Measurements from ENCODE around the gene ABCC3. TPM values are rescaled to one million over a fixed set of nuclear protein-coding genes. Genes with fewer than 3 reads are reported as not detected.
A peak's percentile ranks its signal among the peaks of the same experiment; 100 is the strongest.

Gene ABCC3
- total and polyA plus RNA-seq, 9 of the 15 experiments (the other 6 are each of a cell fraction or from before 2014, with no cell fraction given) = 0.03 to 1.6 (median 0.42) TPM; not detected in 5

DNA sequence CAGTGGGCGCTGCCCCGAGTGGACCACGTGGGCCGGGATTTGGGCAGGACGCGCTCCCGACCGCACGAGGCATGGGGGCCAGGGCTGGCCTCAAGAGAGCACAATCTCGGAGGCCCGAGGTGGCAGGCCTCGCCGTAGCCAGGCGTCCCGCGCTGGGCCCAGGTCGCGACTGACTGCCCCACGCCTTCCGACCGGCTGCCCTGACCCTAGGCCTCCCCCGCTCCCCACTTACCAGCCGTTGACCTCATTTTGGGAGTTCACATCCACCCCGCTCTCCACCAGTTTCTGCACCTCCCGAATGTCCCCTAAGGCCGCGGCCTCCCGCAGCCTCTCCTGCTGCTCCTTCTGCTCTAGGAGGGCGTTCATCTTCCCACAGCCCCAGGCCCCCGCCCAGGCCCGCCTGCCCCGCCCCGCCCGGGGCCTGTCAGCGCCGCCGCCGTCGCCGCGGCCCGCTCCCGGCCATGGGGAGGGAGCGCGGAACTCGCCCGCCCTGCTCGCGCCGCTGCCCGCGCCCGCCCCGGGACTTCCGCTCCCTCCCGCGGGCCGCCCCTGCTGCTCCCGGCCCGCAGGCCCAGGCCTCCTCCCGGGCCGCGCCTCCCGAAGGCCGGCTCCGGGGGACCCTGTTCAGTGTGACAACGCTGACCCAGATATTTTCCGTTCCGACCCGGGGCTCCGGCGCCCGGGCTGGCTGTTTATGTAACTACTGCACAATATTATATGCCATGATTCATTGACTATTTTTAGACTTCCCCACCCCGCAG is 72.8 kb downstream of the ABCC3 start, which contains the start of gene ANKRD40 (continued):
- TF ChIP-seq, protein P1, sequence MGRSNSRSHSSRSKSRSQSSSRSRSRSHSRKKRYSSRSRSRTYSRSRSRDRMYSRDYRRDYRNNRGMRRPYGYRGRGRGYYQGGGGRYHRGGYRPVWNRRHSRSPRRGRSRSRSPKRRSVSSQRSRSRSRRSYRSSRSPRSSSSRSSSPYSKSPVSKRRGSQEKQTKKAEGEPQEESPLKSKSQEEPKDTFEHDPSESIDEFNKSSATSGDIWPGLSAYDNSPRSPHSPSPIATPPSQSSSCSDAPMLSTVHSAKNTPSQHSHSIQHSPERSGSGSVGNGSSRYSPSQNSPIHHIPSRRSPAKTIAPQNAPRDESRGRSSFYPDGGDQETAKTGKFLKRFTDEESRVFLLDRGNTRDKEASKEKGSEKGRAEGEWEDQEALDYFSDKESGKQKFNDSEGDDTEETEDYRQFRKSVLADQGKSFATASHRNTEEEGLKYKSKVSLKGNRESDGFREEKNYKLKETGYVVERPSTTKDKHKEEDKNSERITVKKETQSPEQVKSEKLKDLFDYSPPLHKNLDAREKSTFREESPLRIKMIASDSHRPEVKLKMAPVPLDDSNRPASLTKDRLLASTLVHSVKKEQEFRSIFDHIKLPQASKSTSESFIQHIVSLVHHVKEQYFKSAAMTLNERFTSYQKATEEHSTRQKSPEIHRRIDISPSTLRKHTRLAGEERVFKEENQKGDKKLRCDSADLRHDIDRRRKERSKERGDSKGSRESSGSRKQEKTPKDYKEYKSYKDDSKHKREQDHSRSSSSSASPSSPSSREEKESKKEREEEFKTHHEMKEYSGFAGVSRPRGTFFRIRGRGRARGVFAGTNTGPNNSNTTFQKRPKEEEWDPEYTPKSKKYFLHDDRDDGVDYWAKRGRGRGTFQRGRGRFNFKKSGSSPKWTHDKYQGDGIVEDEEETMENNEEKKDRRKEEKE (IDR thresholded peaks at IDR 0.05; ENCODE audit: borderline replicate concordance in 1 of 2, control insufficient read depth in 1 of 2, low read depth in 2 of 2, low read length in 1 of 2) = peak in 1 of 2 experiments; percentile 98; a peak in 2 of 4 replicates
- TF ChIP-seq GATAD2B (IDR thresholded peaks at IDR 0.05; ENCODE audit: borderline replicate concordance) (peak; percentile 95), JUND (IDR thresholded peaks at IDR 0.05; ENCODE audit: borderline replicate concordance, low read depth, low read length) (peak; percentile 90), JUND (tag; IDR thresholded peaks at IDR 0.05; ENCODE audit: borderline replicate concordance, low read depth, low read length) (peak; percentile 84; the same call in 2 of the 3 replicates), ZNF766 (CRISPR knock-in tag; conservative IDR thresholded peaks at IDR 0.05) (0 out of 2 replicates have a peak, but pooled peaks have one; percentile 63), POLR2B (IDR thresholded peaks at IDR 0.05; ENCODE audit: low read depth, partially characterized antibody) (no peak), KLF13 (tag; IDR thresholded peaks at IDR 0.05; ENCODE audit: borderline replicate concordance, low read depth) (peak; percentile 52; the same call in 1 of the 2 replicates), FOSL1 (tag; conservative IDR thresholded peaks at IDR 0.05) (peak; percentile 93), BCL6 (CRISPR knock-in tag; IDR thresholded peaks at IDR 0.05) (no peak), ZNF174 (CRISPR knock-in tag; IDR thresholded peaks at IDR 0.05) (no peak), ZNF583 (CRISPR knock-in tag; IDR thresholded peaks at IDR 0.05) (peak; percentile 62; the same call in 1 of the 2 replicates), MEIS2 (IDR thresholded peaks at IDR 0.05; ENCODE audit: partially characterized antibody) (peak; percentile 10), NFRKB (IDR thresholded peaks at IDR 0.05; ENCODE audit: low read depth) (peak; percentile 4; the same call in 1 of the 2 replicates), CBFA2T2 (conservative IDR thresholded peaks at IDR 0.05) (0 out of 2 replicates have a peak, but pooled peaks have one; percentile 17), ARID1B (IDR thresholded peaks at IDR 0.05) (no peak; the same call in 1 of the 2 replicates), RBBP5 (IDR thresholded peaks at IDR 0.05; ENCODE audit: borderline replicate concordance, insufficient read depth, low read length, poor library complexity, severe bottlenecking) (peak; percentile 90), CXXC5 (CRISPR knock-in tag; IDR thresholded peaks at IDR 0.05) (peak; percentile 86), CHD4 (IDR thresholded peaks at IDR 0.05; ENCODE audit: insufficient read depth, insufficient replicate concordance, low read depth, low read length, poor library complexity, severe bottlenecking) (no peak)
- TF ChIP-seq, protein P2, sequence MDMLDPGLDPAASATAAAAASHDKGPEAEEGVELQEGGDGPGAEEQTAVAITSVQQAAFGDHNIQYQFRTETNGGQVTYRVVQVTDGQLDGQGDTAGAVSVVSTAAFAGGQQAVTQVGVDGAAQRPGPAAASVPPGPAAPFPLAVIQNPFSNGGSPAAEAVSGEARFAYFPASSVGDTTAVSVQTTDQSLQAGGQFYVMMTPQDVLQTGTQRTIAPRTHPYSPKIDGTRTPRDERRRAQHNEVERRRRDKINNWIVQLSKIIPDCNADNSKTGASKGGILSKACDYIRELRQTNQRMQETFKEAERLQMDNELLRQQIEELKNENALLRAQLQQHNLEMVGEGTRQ (CRISPR knock-in tag; IDR thresholded peaks at IDR 0.05) = peak; percentile 62
- TF ChIP-seq, protein P3, sequence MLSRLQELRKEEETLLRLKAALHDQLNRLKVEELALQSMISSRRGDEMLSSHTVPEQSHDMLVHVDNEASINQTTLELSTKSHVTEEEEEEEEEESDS (CRISPR knock-in tag; IDR thresholded peaks at IDR 0.05) = no peak
- TF ChIP-seq, protein P4, sequence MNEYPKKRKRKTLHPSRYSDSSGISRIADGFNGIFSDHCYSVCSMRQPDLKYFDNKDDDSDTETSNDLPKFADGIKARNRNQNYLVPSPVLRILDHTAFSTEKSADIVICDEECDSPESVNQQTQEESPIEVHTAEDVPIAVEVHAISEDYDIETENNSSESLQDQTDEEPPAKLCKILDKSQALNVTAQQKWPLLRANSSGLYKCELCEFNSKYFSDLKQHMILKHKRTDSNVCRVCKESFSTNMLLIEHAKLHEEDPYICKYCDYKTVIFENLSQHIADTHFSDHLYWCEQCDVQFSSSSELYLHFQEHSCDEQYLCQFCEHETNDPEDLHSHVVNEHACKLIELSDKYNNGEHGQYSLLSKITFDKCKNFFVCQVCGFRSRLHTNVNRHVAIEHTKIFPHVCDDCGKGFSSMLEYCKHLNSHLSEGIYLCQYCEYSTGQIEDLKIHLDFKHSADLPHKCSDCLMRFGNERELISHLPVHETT (CRISPR knock-in tag; conservative IDR thresholded peaks at IDR 0.05 in 1 of 2, IDR thresholded peaks at IDR 0.05 in 1 of 2) = peak in 1 of 2 experiments; percentile 100; a peak in 3 of 4 replicates
